ENCODE data around the gene LGALS9.

LGALS9 gene

GRCh38 chr17:27623614-27624013, 7.4 kb upstream of the LGALS9 start:
- no peak overlapping the region for H2AK5ac ChIP-seq (ENCODE audit: low read depth, low read length)
- no peak for DNase-seq (ENCODE audit: low spot score)
- H3K4me3 ChIP-seq (ENCODE audit: low read length in 2 of 2): no peak overlapping the region
- H3K4me1 ChIP-seq (ENCODE audit: control insufficient read depth in 2 of 2, insufficient read depth in 1 of 2, low read depth in 1 of 2, low read length in 2 of 2): peaks cover 0 to 3% of the 10 kb centered on the region in 2 donors
- H2BK12ac ChIP-seq (ENCODE audit: low read length): no peak overlapping the region
- H4K8ac ChIP-seq (ENCODE audit: low read depth, low read length): no peak overlapping the region
- H3K27me3 ChIP-seq (ENCODE audit: control insufficient read depth in 3 of 3, insufficient read depth in 3 of 3, low read depth in 1 of 3, low read length in 3 of 3): no peaks in the 10 kb centered on the region
- H3K9ac ChIP-seq (ENCODE audit: low read depth, low read length, poor library complexity): no peak overlapping the region
- H3K4me2 ChIP-seq (ENCODE audit: insufficient read depth, low read length, poor library complexity, severe bottlenecking): no peak overlapping the region
- no peak overlapping the region for H3K23ac ChIP-seq (ENCODE audit: low read depth, low read length, poor library complexity)
- no peaks in the 10 kb centered on the region for H3K79me1 ChIP-seq (ENCODE audit: low read depth, low read length)
- H3K36me3 ChIP-seq (replicated peaks in 1 of 2; ENCODE audit: control insufficient read depth in 2 of 2, insufficient read depth in 2 of 2, low read length in 2 of 2): peaks cover 17 to 21% of the 10 kb centered on the region in 2 donors
- no peak overlapping the region for H3K27ac ChIP-seq (replicated peaks; ENCODE audit: low read length)
- WGBS, 2 donors (ENCODE audit: extremely low coverage in 2 of 2, insufficient read length in 2 of 2, insufficient replicate concordance in 1 of 2): no CpG with 5 or more reads among the region's 6 CpGs
- H2AFZ ChIP-seq (ENCODE audit: low read length): no peak overlapping the region
- H3K18ac ChIP-seq (ENCODE audit: low read length): no peak overlapping the region
- no peak overlapping the region for H2BK5ac ChIP-seq (ENCODE audit: low read length)
- H3K9me3 ChIP-seq (replicated peaks in 1 of 2; ENCODE audit: control insufficient read depth in 2 of 2, insufficient read depth in 1 of 2, low read depth in 1 of 2, low read length in 2 of 2): no peaks in the 10 kb centered on the region
- H2BK120ac ChIP-seq (ENCODE audit: low read depth, low read length): no peak overlapping the region
- no peak overlapping the region for H2BK15ac ChIP-seq (ENCODE audit: low read length)
- H4K91ac ChIP-seq (ENCODE audit: low read depth, low read length, poor library complexity): no peak overlapping the region
- no peak overlapping the region for H3K4ac ChIP-seq (ENCODE audit: low read length)
- no peak overlapping the region for H3K14ac ChIP-seq (ENCODE audit: low read length)

- WGBS, 2 donors (ENCODE audit: extremely low coverage in 2 of 2, insufficient read length in 2 of 2, insufficient replicate concordance in 1 of 2): no CpG with 5 or more reads among the region's 3 CpGs
- Histone ChIP-seq H2BK5ac (ENCODE audit: low read length) (no peak overlapping the region), H3K9ac (ENCODE audit: low read depth, low read length, poor library complexity) (no peak overlapping the region), H3K18ac (ENCODE audit: low read length) (no peak overlapping the region), H3K4me1 (ENCODE audit: control insufficient read depth in 2 of 2, insufficient read depth in 1 of 2, low read depth in 1 of 2, low read length in 2 of 2) (peaks cover 0 to 3% of the 10 kb centered on the region in 2 donors), H3K23ac (ENCODE audit: low read depth, low read length, poor library complexity) (no peak overlapping the region), H3K14ac (ENCODE audit: low read length) (no peak overlapping the region), H3K4me3 (ENCODE audit: low read length in 2 of 2) (no peak overlapping the region), H3K27ac (replicated peaks; ENCODE audit: low read length) (no peak overlapping the region), H3K9me3 (replicated peaks in 1 of 2; ENCODE audit: control insufficient read depth in 2 of 2, insufficient read depth in 1 of 2, low read depth in 1 of 2, low read length in 2 of 2) (no peaks in the 10 kb centered on the region), H3K36me3 (replicated peaks in 1 of 2; ENCODE audit: control insufficient read depth in 2 of 2, insufficient read depth in 2 of 2, low read length in 2 of 2) (peaks cover 15 to 21% of the 10 kb centered on the region in 2 donors), H3K27me3 (ENCODE audit: control insufficient read depth in 3 of 3, insufficient read depth in 3 of 3, low read depth in 1 of 3, low read length in 3 of 3) (no peaks in the 10 kb centered on the region), H2AFZ (ENCODE audit: low read length) (no peak overlapping the region), H2AK5ac (ENCODE audit: low read depth, low read length) (no peak overlapping the region), H2BK120ac (ENCODE audit: low read depth, low read length) (no peak overlapping the region), H3K4me2 (ENCODE audit: insufficient read depth, low read length, poor library complexity, severe bottlenecking) (no peak overlapping the region), H3K79me1 (ENCODE audit: low read depth, low read length) (no peaks in the 10 kb centered on the region), H2BK12ac (ENCODE audit: low read length) (no peak overlapping the region), H4K91ac (ENCODE audit: low read depth, low read length, poor library complexity) (peak overlapping the region; percentile 22), H2BK15ac (ENCODE audit: low read length) (peak overlapping the region; percentile 56), H3K4ac (ENCODE audit: low read length) (no peak overlapping the region), H4K8ac (ENCODE audit: low read depth, low read length) (no peak overlapping the region)
- DNase-seq (ENCODE audit: low spot score): no peak
Observed at GRCh38 chr17:27624539-27624938, 6.4 kb upstream of the LGALS9 start.

- no peak overlapping the region for H2AFZ ChIP-seq (ENCODE audit: low read length)
- H3K4ac ChIP-seq (ENCODE audit: low read length): no peak overlapping the region
- H2AK5ac ChIP-seq (ENCODE audit: low read depth, low read length): no peak overlapping the region
- no peak for DNase-seq (ENCODE audit: low spot score)
- no peaks in the 10 kb centered on the region for H3K9me3 ChIP-seq (replicated peaks in 1 of 2; ENCODE audit: control insufficient read depth in 2 of 2, insufficient read depth in 1 of 2, low read depth in 1 of 2, low read length in 2 of 2)
- no peak overlapping the region for H2BK12ac ChIP-seq (ENCODE audit: low read length)
- H3K14ac ChIP-seq (ENCODE audit: low read length): no peak overlapping the region
- no peak overlapping the region for H2BK120ac ChIP-seq (ENCODE audit: low read depth, low read length)
- H2BK15ac ChIP-seq (ENCODE audit: low read length): no peak overlapping the region
- H3K23ac ChIP-seq (ENCODE audit: low read depth, low read length, poor library complexity): no peak overlapping the region
- H3K4me2 ChIP-seq (ENCODE audit: insufficient read depth, low read length, poor library complexity, severe bottlenecking): no peak overlapping the region
- no peaks in the 10 kb centered on the region for H3K27me3 ChIP-seq (ENCODE audit: control insufficient read depth in 3 of 3, insufficient read depth in 3 of 3, low read depth in 1 of 3, low read length in 3 of 3)
- no peak overlapping the region for H4K91ac ChIP-seq (ENCODE audit: low read depth, low read length, poor library complexity)
- H4K8ac ChIP-seq (ENCODE audit: low read depth, low read length): no peak overlapping the region
- H3K18ac ChIP-seq (ENCODE audit: low read length): no peak overlapping the region
- WGBS, 2 donors (ENCODE audit: extremely low coverage in 2 of 2, insufficient read length in 2 of 2, insufficient replicate concordance in 1 of 2): no CpG with 5 or more reads among the region's 5 CpGs
- H3K79me1 ChIP-seq (ENCODE audit: low read depth, low read length): no peaks in the 10 kb centered on the region
- no peak overlapping the region for H3K9ac ChIP-seq (ENCODE audit: low read depth, low read length, poor library complexity)
- no peak overlapping the region for H2BK5ac ChIP-seq (ENCODE audit: low read length)
- H3K36me3 ChIP-seq (replicated peaks in 1 of 2; ENCODE audit: control insufficient read depth in 2 of 2, insufficient read depth in 2 of 2, low read length in 2 of 2): peaks cover 14 to 15% of the 10 kb centered on the region in 2 donors
- H3K4me1 ChIP-seq (ENCODE audit: control insufficient read depth in 2 of 2, insufficient read depth in 1 of 2, low read depth in 1 of 2, low read length in 2 of 2): peaks cover 0 to 3% of the 10 kb centered on the region in 2 donors
- H3K4me3 ChIP-seq (ENCODE audit: low read length in 2 of 2): no peak overlapping the region
- no peak overlapping the region for H3K27ac ChIP-seq (replicated peaks; ENCODE audit: low read length)
Observed at GRCh38 chr17:27625856-27626255, 5.1 kb upstream of the LGALS9 start.

GRCh38 chr17:27627514-27627913, 3.5 kb upstream of the LGALS9 start:
- Histone ChIP-seq H3K36me3 (replicated peaks in 1 of 2; ENCODE audit: control insufficient read depth in 2 of 2, insufficient read depth in 2 of 2, low read length in 2 of 2) (peaks cover 11 to 12% of the 10 kb centered on the region in 2 donors), H2AK5ac (ENCODE audit: low read depth, low read length) (no peak overlapping the region), H2BK120ac (ENCODE audit: low read depth, low read length) (no peak overlapping the region), H3K79me1 (ENCODE audit: low read depth, low read length) (no peaks in the 10 kb centered on the region), H2BK12ac (ENCODE audit: low read length) (no peak overlapping the region), H2BK15ac (ENCODE audit: low read length) (no peak overlapping the region), H4K8ac (ENCODE audit: low read depth, low read length) (no peak overlapping the region), H3K4ac (ENCODE audit: low read length) (no peak overlapping the region), H3K9me3 (replicated peaks in 1 of 2; ENCODE audit: control insufficient read depth in 2 of 2, insufficient read depth in 1 of 2, low read depth in 1 of 2, low read length in 2 of 2) (no peaks in the 10 kb centered on the region), H2AFZ (ENCODE audit: low read length) (no peak overlapping the region), H2BK5ac (ENCODE audit: low read length) (no peak overlapping the region), H3K4me3 (ENCODE audit: low read length in 2 of 2) (no peak overlapping the region), H4K91ac (ENCODE audit: low read depth, low read length, poor library complexity) (no peak overlapping the region), H3K9ac (ENCODE audit: low read depth, low read length, poor library complexity) (no peak overlapping the region), H3K4me2 (ENCODE audit: insufficient read depth, low read length, poor library complexity, severe bottlenecking) (no peak overlapping the region), H3K27ac (replicated peaks; ENCODE audit: low read length) (no peak overlapping the region), H3K27me3 (ENCODE audit: control insufficient read depth in 3 of 3, insufficient read depth in 3 of 3, low read depth in 1 of 3, low read length in 3 of 3) (no peaks in the 10 kb centered on the region), H3K23ac (ENCODE audit: low read depth, low read length, poor library complexity) (no peak overlapping the region), H3K4me1 (ENCODE audit: control insufficient read depth in 2 of 2, insufficient read depth in 1 of 2, low read depth in 1 of 2, low read length in 2 of 2) (peaks cover 0 to 4% of the 10 kb centered on the region in 2 donors), H3K14ac (ENCODE audit: low read length) (no peak overlapping the region), H3K18ac (ENCODE audit: low read length) (no peak overlapping the region)
- DNase-seq (ENCODE audit: low spot score): no peak
- WGBS, 2 donors (ENCODE audit: extremely low coverage in 2 of 2, insufficient read length in 2 of 2, insufficient replicate concordance in 1 of 2): no CpG with 5 or more reads among the region's 10 CpGs
